Activated CD4-positive, CD25-positive, alpha-beta regulatory T cell treated with anti-CD3 and anti-CD28 coated beads, Interleukin-2, amount 50 U/mL, for 16 hours (primary cell): Measurements from ENCODE around the gene ATAD5.
"Not testable (repeated sequence)": the region's sequence is repeated elsewhere in the genome, so short reads cannot be mapped to it uniquely, and the experiment has no call there.

ENCODE experiments used
- DNase-seq: peaks from one replicate; pipeline ENCODE4 v3.0.0-alpha.2; 2020; ENCODE audit warnings: low read depth, low spot score

ATAD5 gene

DNA sequence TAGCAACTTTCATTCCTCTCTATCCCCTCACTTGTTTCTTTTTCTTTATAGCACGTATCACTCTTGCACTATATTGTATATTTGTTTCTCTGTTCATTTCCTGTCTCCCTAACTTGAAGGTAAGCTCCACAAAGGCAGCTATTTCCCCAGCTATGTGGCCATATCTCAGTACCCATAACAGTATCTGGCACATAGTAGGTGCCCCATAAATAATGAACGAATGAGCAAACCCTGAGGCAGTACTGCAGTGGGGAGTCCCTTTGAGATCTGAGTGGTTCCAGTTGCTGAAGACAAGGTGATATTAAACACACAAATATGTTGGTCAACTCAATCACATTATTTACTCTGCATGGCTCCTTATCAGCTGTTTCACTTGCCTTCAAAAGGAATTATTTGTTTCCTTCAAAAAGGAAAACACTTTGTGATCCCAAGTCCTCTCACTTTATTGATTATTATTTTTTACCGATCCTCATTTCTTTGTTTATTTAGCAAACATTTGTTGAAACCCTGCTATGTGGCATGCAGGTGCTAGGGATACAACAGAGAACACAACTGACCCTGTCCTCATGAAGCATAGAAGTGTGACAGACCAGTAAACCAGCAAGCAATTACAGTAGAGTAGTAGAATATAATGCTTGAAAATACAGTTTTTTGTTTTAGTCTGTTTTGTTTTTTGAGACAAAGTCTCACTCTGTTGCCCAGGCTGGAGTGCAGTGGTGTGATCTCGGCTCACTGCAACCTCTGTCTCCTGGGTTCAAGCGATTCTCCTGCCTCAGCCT lies 84.3 kb downstream of the ATAD5 start:
- no peak for DNase-seq

DNA sequence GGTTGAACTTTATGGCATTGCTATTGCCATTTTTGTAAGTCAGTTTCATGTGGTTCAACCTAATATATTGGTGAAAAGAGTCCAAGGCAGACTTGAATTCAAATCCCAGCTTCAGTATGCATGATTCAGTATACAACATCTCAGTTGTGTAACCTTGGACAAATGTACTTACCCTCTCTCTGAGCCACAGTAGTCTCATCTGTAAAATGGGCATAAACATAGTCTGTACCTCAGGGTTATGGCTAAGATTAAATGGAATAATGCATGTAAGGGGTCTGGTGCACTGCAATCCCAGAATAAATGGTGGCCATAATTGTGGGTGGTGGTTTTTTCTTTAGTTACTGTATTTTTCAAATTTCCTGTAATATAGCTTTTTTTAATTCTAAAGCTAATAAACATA lies 85.3 kb downstream of the ATAD5 start:
- DNase-seq, result no peak

DNA sequence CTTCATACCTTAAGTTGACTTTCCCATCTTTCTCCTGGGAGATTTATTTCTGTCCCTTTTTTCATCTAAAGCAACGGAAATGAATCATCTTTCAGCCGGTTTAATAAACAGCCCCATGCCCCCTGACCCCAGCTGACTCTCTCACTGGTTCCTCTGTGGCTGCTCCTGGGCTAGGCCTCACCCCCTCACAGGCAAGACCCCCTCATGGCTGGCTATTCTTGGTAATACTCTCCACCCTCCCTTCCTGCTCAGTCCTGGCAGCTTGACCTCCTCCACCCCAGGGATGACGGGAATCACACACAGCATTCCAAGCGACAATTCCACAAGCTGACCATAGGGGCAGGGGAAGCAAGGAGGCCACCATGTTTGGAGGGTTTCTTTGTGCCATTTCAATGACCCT lies 88.5 kb downstream of the ATAD5 start:
- DNase-seq, result no peak

- DNase-seq, result no peak
Measured at GRCh38 chr17:30920683-30921543, 89.1 kb downstream of the ATAD5 start.

DNA sequence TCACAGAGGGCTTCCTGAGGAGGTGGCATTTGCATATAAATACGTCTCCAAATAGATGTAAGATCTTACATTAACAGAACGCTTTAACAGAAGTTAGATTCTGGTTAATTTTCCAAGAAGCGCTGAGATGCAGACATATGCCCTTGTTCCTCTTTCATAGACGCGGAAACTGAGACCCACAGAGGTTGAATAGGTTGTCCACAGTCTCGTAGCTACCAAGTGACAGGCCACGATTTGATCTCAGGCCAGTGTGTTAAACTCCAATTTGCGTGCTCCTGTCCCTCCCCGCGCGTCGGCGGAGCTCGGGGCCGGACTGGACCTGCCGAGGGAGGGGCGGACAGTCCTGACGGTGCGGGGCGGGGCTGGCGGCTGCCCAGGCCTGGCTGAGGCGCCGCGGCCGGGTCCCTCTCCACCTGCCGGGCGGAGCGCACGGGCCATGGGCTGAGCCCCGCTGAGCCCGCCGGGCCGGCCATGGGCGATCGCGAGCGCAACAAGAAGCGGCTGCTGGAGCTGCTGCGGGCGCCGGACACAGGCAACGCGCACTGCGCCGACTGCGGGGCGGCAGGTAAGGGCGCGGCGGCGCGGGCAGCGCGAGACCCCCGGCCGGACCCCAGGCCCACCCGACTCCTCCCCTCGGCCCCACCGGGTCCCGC lies 89.9 kb downstream of the ATAD5 start, which contains the start of gene ADAP2:
Gene ADAP2 (plus strand): TSS at position 402 of the 653 bp plus-strand sequence. CDS start 70 bp downstream, at position 472.
- no peak for DNase-seq

DNA sequence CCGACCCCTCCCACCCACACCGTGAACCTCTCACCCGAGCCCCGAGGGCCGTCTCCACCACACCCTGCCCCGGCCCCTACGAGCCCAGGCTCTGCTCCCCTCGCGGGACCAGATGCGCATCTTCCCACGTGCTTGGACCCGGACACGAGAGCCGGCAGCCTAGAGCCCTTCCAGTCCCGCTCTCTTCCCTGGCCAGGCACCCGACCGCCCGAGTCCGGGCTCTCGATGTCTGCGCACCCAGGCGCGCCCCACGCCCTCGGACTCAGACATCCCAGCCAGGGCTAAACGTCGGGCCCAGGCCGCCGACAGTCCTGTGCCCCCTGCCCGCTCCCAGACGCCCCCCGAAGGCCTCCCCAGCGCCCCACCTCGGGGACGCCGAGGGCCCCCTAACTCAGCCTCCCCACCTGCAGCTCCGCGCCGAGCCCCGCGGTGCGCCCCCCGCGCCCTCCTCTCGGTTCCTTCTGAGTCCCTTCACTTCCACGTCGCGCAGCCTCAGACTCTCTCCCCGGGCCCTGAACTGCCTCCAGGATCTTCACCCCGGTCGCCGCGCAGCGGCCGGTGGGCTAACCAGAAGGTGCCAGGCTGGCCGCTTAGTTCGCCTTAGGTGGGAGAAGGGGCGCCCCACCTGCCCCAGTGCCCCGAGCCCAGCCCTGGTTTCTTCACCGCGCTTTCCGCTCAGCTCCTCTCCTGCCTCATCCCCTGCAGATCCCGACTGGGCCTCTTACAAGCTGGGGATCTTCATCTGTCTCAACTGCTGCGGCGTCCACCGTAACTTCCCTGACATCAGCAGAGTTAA lies 90.7 kb downstream of the ATAD5 start:
- DNase-seq, result no peak

DNA sequence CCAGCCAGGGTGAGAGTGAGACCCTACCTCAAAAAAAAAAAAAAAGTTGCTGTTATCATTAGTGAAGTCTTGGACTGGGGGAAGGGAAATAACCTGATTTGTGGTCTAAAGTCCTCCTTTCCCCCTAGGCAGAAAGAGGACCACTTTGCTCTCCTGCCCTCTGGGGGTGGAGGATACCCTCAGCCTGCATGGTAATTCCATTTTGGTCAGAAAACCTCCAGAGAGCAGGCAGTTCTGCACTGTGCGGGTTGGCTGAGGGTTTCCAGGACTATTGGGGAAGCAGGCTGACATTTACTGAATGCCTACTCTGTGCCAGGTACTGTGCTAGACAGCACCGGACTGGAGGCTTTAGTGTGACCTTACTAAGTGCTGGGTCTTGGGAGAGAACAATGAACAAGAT lies 92.6 kb downstream of the ATAD5 start:
- DNase-seq, result no peak

- DNase-seq, result no peak
Measured at GRCh38 chr17:30926516-30926915, 94.8 kb downstream of the ATAD5 start.

DNA sequence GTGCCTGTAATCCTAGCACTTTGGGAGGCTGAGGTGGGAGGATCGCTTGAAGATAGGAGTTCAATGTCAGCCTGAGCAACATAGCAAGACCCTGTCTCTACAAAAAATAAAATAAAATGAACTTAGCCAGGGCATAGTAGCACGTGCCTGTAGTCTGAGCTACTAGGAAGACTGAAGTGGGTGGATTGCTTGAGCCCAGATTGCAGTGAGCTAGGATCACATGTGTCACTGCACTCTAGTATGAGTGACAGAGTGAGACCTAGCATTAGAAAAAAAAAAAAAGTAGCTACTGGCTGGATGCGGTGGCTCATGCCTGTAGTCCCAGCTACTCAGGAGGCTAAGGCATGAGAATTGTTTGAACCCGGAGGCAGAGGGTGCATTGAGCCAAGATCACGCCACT lies 96.0 kb downstream of the ATAD5 start:
- no peak for DNase-seq

GRCh38 chr17:30928584-30928983 lies 96.8 kb downstream of the ATAD5 start:
- DNase-seq, result no peak

DNA sequence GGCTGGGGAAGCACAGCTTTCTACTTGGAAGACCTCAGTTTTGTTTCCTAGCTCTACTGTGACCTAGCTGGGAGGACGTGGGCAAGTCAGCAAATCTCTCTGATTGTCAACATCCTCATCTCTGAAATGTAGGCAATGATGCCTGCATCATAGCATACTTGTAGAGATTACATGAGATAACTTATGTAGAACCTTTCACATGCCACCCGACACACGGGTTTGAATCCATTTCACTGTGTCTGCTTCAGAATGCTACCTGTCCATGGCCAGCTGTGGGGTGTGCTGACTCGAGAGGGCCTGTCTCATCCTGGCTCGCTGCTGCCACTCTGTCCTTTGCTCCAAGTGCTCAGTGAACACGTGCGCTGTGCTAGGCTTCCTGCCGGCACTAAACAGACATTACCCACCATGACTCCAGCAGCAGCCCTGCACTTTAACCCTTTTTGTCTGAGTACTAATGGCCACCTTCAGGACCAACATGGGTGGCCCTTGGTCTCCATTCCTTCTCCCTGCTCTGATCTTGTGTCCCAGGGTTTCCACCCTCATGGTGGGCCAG lies 97.4 kb downstream of the ATAD5 start:
- no peak for DNase-seq

DNA sequence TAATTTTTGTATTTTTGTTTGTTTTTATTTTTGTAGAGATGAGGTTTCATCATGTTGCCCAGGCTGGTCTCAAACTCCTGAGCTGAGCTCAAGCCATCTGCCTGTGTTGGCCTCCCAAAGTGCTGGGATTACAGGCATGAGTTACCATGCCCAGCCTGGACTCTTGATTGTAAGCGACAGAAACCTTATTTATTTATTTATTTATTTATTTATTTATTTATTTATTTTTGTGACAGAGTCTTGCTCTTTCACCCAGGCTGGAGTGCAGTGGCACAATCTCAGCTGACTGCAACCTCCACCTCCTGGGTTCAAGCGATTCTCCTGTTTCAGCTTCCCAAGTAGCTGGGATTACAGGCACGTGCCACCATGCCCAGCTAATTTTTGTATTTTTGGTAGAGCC lies 98.1 kb downstream of the ATAD5 start:
- not testable (repeated sequence) for DNase-seq

GRCh38 chr17:30930495-30930894 lies 98.7 kb downstream of the ATAD5 start:
- DNase-seq, result no peak

DNA sequence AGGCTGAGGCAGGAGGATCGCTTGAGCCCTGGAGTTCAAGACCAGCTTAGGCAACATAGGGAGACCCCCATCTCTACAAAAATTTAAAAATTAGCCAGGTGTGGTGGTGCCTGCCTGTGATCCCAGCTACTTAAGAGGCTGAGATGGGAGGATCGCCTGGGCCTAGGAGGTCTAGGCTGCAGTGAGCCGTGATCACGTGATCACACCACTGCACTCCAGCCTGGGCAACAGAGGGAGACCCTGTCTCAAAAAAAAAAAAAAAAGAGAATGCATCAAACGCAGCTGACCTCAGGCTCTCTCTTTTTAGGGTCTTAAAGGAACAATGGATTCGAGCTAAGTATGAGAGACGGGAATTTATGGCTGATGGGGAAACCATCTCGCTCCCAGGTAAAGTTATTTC lies 99.8 kb downstream of the ATAD5 start:
- DNase-seq, result not testable (repeated sequence)

GRCh38 chr17:30933966-30934365 lies 102.2 kb downstream of the ATAD5 start:
- DNase-seq, result no peak

DNA sequence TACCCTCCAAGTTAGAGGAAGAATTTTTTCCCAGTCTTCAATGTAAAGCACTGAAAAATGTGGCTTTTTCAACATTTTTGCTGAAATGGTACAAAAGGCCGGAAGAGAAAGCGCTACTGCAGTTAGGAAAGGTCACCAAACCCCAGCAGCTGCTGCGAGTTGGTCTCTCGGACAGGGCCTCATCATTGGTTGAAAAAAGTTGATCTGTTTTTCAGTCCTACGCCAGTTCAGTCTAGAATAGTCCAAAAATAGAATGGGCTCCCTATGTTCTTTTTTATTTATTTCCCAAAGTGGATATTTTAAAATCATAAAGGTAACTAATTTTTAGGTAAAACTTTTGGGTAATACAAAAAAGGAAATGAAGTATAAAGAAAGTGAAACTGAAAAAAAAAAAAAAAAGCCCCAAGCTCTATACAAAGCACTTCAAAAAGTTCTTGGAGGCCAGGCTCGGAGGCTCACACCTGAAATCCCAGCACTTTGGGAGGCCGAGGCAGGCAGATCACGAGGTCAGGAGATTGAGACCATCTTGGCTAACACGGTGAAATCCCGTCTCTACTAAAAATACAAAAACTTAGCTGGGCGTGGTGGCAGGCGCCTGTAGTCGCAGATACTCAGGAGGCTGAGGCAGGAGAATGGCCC lies 107.4 kb downstream of the ATAD5 start:
- no peak for DNase-seq

DNA sequence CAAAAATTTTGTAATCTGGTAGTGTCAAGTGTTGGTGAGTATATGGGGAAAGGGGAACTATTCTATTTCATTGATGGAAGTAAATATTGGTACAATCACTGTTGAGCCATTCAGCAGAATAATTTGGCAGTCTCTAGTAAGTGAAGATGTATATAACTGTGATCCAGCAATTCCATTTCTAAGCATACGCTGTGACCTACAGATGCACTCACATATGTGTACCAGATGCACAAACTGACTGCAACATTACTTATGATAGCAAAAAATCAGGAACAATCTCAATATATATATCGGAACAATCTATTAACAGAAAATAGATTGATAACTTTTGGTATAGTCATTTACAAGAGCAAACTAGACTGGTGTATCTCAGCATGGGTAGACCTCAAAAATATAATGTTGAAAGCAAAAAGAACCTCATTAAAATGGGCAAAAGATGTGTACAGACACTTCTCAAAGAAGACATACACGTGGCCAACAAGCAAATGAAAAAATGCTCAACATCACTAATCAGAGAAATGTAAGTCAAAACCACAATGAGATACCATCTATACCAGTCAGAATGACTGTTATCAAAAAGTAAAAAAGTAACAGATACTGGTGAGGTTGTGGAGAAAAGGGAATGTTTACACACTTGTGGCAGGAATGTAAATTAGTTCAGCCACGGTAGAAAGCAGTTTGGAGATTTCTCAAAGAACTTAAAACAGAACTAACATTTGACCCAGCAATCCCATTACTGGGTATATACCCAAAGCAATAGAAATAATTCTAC lies 110.7 kb downstream of the ATAD5 start:
- DNase-seq, result no peak
